Karpas-422 (cell line): Measurements from ENCODE around the gene ZBTB7B. TPM values are rescaled to one million over a fixed set of nuclear protein-coding genes. Genes with fewer than 3 reads are reported as not detected.
A peak's percentile ranks its signal among the peaks of the same experiment; 100 is the strongest.

Experiments used
- DNase-seq: peaks from one replicate; pipeline ENCODE4 v3.0.0-alpha.2; 2015
- H2AFZ ChIP-seq: fragments of 200-600 bp; sonication (generic); 2 replicates; pipeline ENCODE4 v1.6.1; 2014; ENCODE audit warnings: antibody characterized with exemption, low read length, mixed read lengths
- H3K27ac ChIP-seq: fragments of 200-600 bp; sonication (generic); 2 replicates; pipeline ENCODE4 v1.5.1; 2014; ENCODE audit warnings: mild to moderate bottlenecking, low read length, moderate library complexity
- H3K27me3 ChIP-seq: fragments of 200-600 bp; sonication (generic); 2 replicates; pipeline ENCODE4 v1.6.1; 2014; ENCODE audit warnings: low read length, mixed read lengths
- H3K36me3 ChIP-seq: fragments of 200-600 bp; sonication (generic); 2 replicates; pipeline ENCODE4 v1.6.1; 2014; ENCODE audit warnings: low read length, mixed read lengths; ENCODE audit not compliant: insufficient read depth
- H3K4me1 ChIP-seq: fragments of 200-600 bp; sonication (generic); 2 replicates; pipeline ENCODE4 v1.6.1; 2014; ENCODE audit warnings: mild to moderate bottlenecking, low read length, mixed read lengths
- H3K4me2 ChIP-seq: fragments of 200-600 bp; sonication (generic); 2 replicates; pipeline ENCODE4 v1.6.1; 2014; ENCODE audit warnings: low read length, low read depth, mild to moderate bottlenecking; ENCODE audit not compliant: poor library complexity, severe bottlenecking
- H3K4me3 ChIP-seq: fragments of 200-600 bp; sonication (generic); 2 replicates; pipeline ENCODE4 v1.5.1; 2014; ENCODE audit warnings: mild to moderate bottlenecking, antibody characterized with exemption, low read length, mixed read lengths
- H3K79me2 ChIP-seq: fragments of 200-600 bp; sonication (generic); 2 replicates; pipeline ENCODE4 v1.6.1; 2014; ENCODE audit warnings: mild to moderate bottlenecking, low read length, mixed read lengths
- H3K9ac ChIP-seq: fragments of 200-600 bp; sonication (generic); 2 replicates; pipeline ENCODE4 v1.6.0; 2014; ENCODE audit warnings: low read length
- H3K9me2 ChIP-seq: fragments of 200-600 bp; sonication (generic), shearing (Covaris generic); replicated peaks from 2 replicates; pipeline ENCODE4 v1.6.0; 2014; ENCODE audit warnings: mild to moderate bottlenecking, low read length, moderate library complexity; ENCODE audit not compliant: insufficient read depth
- H3K9me3 ChIP-seq: fragments of 300-700, 200-600 bp; sonication (generic); 2 replicates; pipeline ENCODE4 v1.6.1; 2014; ENCODE audit warnings: low read length, mixed read lengths
- H4K20me1 ChIP-seq: fragments of 200-600 bp; sonication (generic); 2 replicates; pipeline ENCODE4 v1.6.1; 2014; ENCODE audit warnings: mild to moderate bottlenecking, antibody characterized with exemption, low read length, low read depth; ENCODE audit not compliant: insufficient read depth
- total RNA-seq: library from RNA; depleted of rRNA; stranded (reverse); fragments of >200 nt; shearing (Covaris generic); gene quantifications from 2 replicates; pipeline ENCODE4 v1.2.3, GENCODE V29; 2014; ENCODE audit warnings: low replicate concordance

ZBTB7B gene
- total RNA-seq, 1 experiment from 2014 or later: 17.1 TPM

- H3K4me2 ChIP-seq: peak overlapping the region; percentile 89
- H3K4me1 ChIP-seq: peaks cover 23% of the 10 kb centered on the region
- H3K36me3 ChIP-seq: peaks cover 13% of the 10 kb centered on the region; the same call in 1 of the 2 replicates
- H3K9me2 ChIP-seq: no peaks in the 10 kb centered on the region
- H4K20me1 ChIP-seq: no peaks in the 10 kb centered on the region
- H3K9me3 ChIP-seq: no peaks in the 10 kb centered on the region
- no peak overlapping the region for H3K27ac ChIP-seq
- H2AFZ ChIP-seq: no peak overlapping the region
- no peak for DNase-seq
- peak overlapping the region; percentile 98 for H3K9ac ChIP-seq
- H3K27me3 ChIP-seq: no peaks in the 10 kb centered on the region
- peaks cover 32% of the 10 kb centered on the region for H3K79me2 ChIP-seq
- H3K4me3 ChIP-seq: peak overlapping the region; percentile 93
Measured at GRCh38 chr1:154963643-154964042, 39.0 kb upstream of the ZBTB7B start.

- H3K4me1 ChIP-seq: peaks cover 28% of the 10 kb centered on the region
- no peak overlapping the region for H3K4me3 ChIP-seq
- no peak overlapping the region for H2AFZ ChIP-seq
- no peaks in the 10 kb centered on the region for H4K20me1 ChIP-seq
- H3K9me3 ChIP-seq: no peaks in the 10 kb centered on the region
- no peaks in the 10 kb centered on the region for H3K9me2 ChIP-seq
- H3K9ac ChIP-seq: no peak overlapping the region
- peaks cover 13% of the 10 kb centered on the region; the same call in 1 of the 2 replicates for H3K36me3 ChIP-seq
- H3K27me3 ChIP-seq: no peaks in the 10 kb centered on the region
- no peak for DNase-seq
- no peak overlapping the region for H3K27ac ChIP-seq
- no peak overlapping the region for H3K4me2 ChIP-seq
- H3K79me2 ChIP-seq: peaks cover 36% of the 10 kb centered on the region
Measured at GRCh38 chr1:154964359-154964758, 38.2 kb upstream of the ZBTB7B start.

GRCh38 chr1:154966111-154966510 lies 36.5 kb upstream of the ZBTB7B start:
- H3K27ac ChIP-seq: no peak overlapping the region
- H3K27me3 ChIP-seq: no peaks in the 10 kb centered on the region
- no peaks in the 10 kb centered on the region for H4K20me1 ChIP-seq
- no peak for DNase-seq
- peaks cover 13% of the 10 kb centered on the region; the same call in 1 of the 2 replicates for H3K36me3 ChIP-seq
- no peak overlapping the region for H3K9ac ChIP-seq
- no peaks in the 10 kb centered on the region for H3K9me2 ChIP-seq
- peaks cover 42% of the 10 kb centered on the region for H3K79me2 ChIP-seq
- no peak overlapping the region for H2AFZ ChIP-seq
- H3K4me3 ChIP-seq: no peak overlapping the region
- no peak overlapping the region for H3K4me2 ChIP-seq
- H3K4me1 ChIP-seq: peaks cover 36% of the 10 kb centered on the region
- no peaks in the 10 kb centered on the region for H3K9me3 ChIP-seq

GRCh38 chr1:154967331-154967950 lies 35.2 kb upstream of the ZBTB7B start:
- H3K36me3 ChIP-seq: peaks cover 13% of the 10 kb centered on the region; the same call in 1 of the 2 replicates
- no peaks in the 10 kb centered on the region for H4K20me1 ChIP-seq
- H3K27me3 ChIP-seq: no peaks in the 10 kb centered on the region
- no peaks in the 10 kb centered on the region for H3K9me2 ChIP-seq
- no peaks in the 10 kb centered on the region for H3K9me3 ChIP-seq
- no peak overlapping the region for H2AFZ ChIP-seq
- H3K79me2 ChIP-seq: peaks cover 43% of the 10 kb centered on the region
- H3K4me3 ChIP-seq: no peak overlapping the region
- no peak overlapping the region for H3K27ac ChIP-seq
- DNase-seq: no peak
- H3K4me1 ChIP-seq: peaks cover 41% of the 10 kb centered on the region
- H3K9ac ChIP-seq: no peak overlapping the region
- no peak overlapping the region for H3K4me2 ChIP-seq

- Histone ChIP-seq H3K79me2 (peaks cover 41% of the 10 kb centered on the region), H3K4me1 (peaks cover 40% of the 10 kb centered on the region), H4K20me1 (no peaks in the 10 kb centered on the region), H3K4me3 (no peak overlapping the region), H3K4me2 (no peak overlapping the region), H3K9me2 (no peaks in the 10 kb centered on the region), H2AFZ (no peak overlapping the region), H3K27me3 (no peaks in the 10 kb centered on the region), H3K9ac (no peak overlapping the region), H3K9me3 (no peaks in the 10 kb centered on the region), H3K27ac (no peak overlapping the region), H3K36me3 (peaks cover 8% of the 10 kb centered on the region; the same call in 1 of the 2 replicates)
- no peak for DNase-seq
Measured at GRCh38 chr1:154968731-154969130, 33.9 kb upstream of the ZBTB7B start.

- Histone ChIP-seq H3K79me2 (peaks cover 41% of the 10 kb centered on the region), H3K9ac (no peak overlapping the region), H3K4me2 (no peak overlapping the region), H3K4me3 (no peak overlapping the region), H4K20me1 (no peaks in the 10 kb centered on the region), H3K9me3 (no peaks in the 10 kb centered on the region), H3K27ac (no peak overlapping the region), H3K36me3 (peaks cover 5% of the 10 kb centered on the region; the same call in 1 of the 2 replicates), H3K4me1 (peaks cover 39% of the 10 kb centered on the region), H2AFZ (no peak overlapping the region), H3K9me2 (no peaks in the 10 kb centered on the region), H3K27me3 (no peaks in the 10 kb centered on the region)
- DNase-seq: no peak
Measured at GRCh38 chr1:154969246-154969645, 33.4 kb upstream of the ZBTB7B start.

GRCh38 chr1:154969860-154970452 lies 32.6 kb upstream of the ZBTB7B start:
- peak overlapping the region; percentile 53 for H3K9ac ChIP-seq
- peak overlapping the region; percentile 55 for H3K4me2 ChIP-seq
- no peaks in the 10 kb centered on the region for H3K27me3 ChIP-seq
- peaks cover 5% of the 10 kb centered on the region; the same call in 1 of the 2 replicates for H3K36me3 ChIP-seq
- peak overlapping the region; percentile 30; the same call in 1 of the 2 replicates for H3K4me3 ChIP-seq
- H3K4me1 ChIP-seq: peaks cover 39% of the 10 kb centered on the region
- no peak overlapping the region for H2AFZ ChIP-seq
- H3K9me2 ChIP-seq: no peaks in the 10 kb centered on the region
- H4K20me1 ChIP-seq: no peaks in the 10 kb centered on the region
- no peak for DNase-seq
- H3K79me2 ChIP-seq: peaks cover 42% of the 10 kb centered on the region
- no peaks in the 10 kb centered on the region for H3K9me3 ChIP-seq
- H3K27ac ChIP-seq: no peak overlapping the region

GRCh38 chr1:154970631-154971340 lies 31.8 kb upstream of the ZBTB7B start, which contains the start of gene SHC1:
TSS of gene SHC1 (minus strand) at chr1:154970747. CDS start at chr1:154970526, 221 bp downstream.
- Histone ChIP-seq H3K9ac (peak within 1 kb of the TSS; percentile 53), H3K4me3 (peak within 1 kb of the TSS; percentile 30; the same call in 1 of the 2 replicates), H3K27me3 (no peaks in the 10 kb centered on the region), H3K4me1 (peaks cover 39% of the 10 kb centered on the region), H4K20me1 (no peaks in the 10 kb centered on the region), H3K27ac (no peak within 1 kb of the TSS), H3K36me3 (peaks cover 5% of the 10 kb centered on the region; the same call in 1 of the 2 replicates), H3K4me2 (peak within 1 kb of the TSS; percentile 55), H3K9me2 (no peaks in the 10 kb centered on the region), H3K79me2 (peaks cover 50% of the 10 kb centered on the region), H3K9me3 (no peaks in the 10 kb centered on the region), H2AFZ (no peak within 1 kb of the TSS)
- peak; percentile 89 for DNase-seq
